ENCODE data around the gene RNF214.

The RNF214 gene

GRCh38 chr11:117328375-117329010, 96.0 kb downstream of the RNF214 start:
- Histone ChIP-seq H3K27me3 (replicated peaks) (no peaks in the 10 kb centered on the region), H3K36me3 (replicated peaks) (no peaks in the 10 kb centered on the region), H3K4me3 (ENCODE audit: low read depth, low read length) (peak overlapping the region; percentile 85), H3K27ac (peak overlapping the region; percentile 79)
- TF ChIP-seq CTCF (IDR thresholded peaks at IDR 0.05; ENCODE audit: low read depth, low read length, missing control alignments) = no peak
- DNase-seq = peak; percentile 36
- in situ Hi-C loops (cut with HindIII; ENCODE audit: low pct_ligation_motif_present, low sequenced_read_pairs) = no loop called here

- H3K27me3 ChIP-seq (replicated peaks) = no peaks in the 10 kb centered on the region
- H3K36me3 ChIP-seq (replicated peaks) = no peaks in the 10 kb centered on the region
- TF ChIP-seq CTCF (IDR thresholded peaks at IDR 0.05; ENCODE audit: low read depth, low read length, missing control alignments) = no peak
- H3K27ac ChIP-seq = no peak overlapping the region
- no peak overlapping the region for H3K4me3 ChIP-seq (ENCODE audit: low read depth, low read length)
- in situ Hi-C loops (cut with HindIII; ENCODE audit: low pct_ligation_motif_present, low sequenced_read_pairs) = no loop called here
- DNase-seq = no peak
Observed at GRCh38 chr11:117332843-117333242, 100.4 kb downstream of the RNF214 start.

DNA sequence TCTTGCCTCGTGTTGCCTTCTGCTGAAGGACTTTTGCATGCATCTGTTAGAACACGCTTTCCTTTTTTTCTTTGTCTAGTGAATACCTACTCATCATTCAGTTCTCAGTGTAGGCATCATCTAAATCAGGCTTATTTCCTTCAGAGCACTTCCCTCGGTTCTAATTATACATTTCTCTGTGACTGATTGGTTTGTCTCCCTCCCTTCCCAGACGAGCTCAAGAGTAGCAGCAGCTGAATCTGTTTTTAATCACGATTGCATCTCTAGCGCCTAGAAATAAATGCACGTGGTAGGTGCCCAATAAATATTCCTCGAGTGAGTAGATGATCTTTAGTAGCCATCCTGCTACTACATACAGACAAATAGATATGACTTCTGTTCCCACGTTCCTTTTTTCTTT, 101.4 kb downstream of the RNF214 start:
- H3K4me3 ChIP-seq (ENCODE audit: low read depth, low read length) = no peak overlapping the region
- no peaks in the 10 kb centered on the region for H3K27me3 ChIP-seq (replicated peaks)
- no peak for TF ChIP-seq CTCF (IDR thresholded peaks at IDR 0.05; ENCODE audit: low read depth, low read length, missing control alignments)
- DNase-seq = no peak
- in situ Hi-C loops (cut with HindIII; ENCODE audit: low pct_ligation_motif_present, low sequenced_read_pairs) = no loop called here
- peaks cover under 1% of the 10 kb centered on the region for H3K36me3 ChIP-seq (replicated peaks)
- H3K27ac ChIP-seq = no peak overlapping the region

- H3K27me3 ChIP-seq (replicated peaks) = no peaks in the 10 kb centered on the region
- no peak for DNase-seq
- no peak overlapping the region for H3K4me3 ChIP-seq (ENCODE audit: low read depth, low read length)
- peaks cover 3% of the 10 kb centered on the region for H3K36me3 ChIP-seq (replicated peaks)
- no peak for TF ChIP-seq CTCF (IDR thresholded peaks at IDR 0.05; ENCODE audit: low read depth, low read length, missing control alignments)
- no peak overlapping the region for H3K27ac ChIP-seq
- in situ Hi-C loops (cut with HindIII; ENCODE audit: low pct_ligation_motif_present, low sequenced_read_pairs) = no loop called here
Observed at GRCh38 chr11:117334896-117335295, 102.4 kb downstream of the RNF214 start.

- Histone ChIP-seq H3K36me3 (replicated peaks) (peaks cover 6% of the 10 kb centered on the region), H3K4me3 (ENCODE audit: low read depth, low read length) (no peak overlapping the region), H3K27me3 (replicated peaks) (no peaks in the 10 kb centered on the region), H3K27ac (no peak overlapping the region)
- in situ Hi-C loops (cut with HindIII; ENCODE audit: low pct_ligation_motif_present, low sequenced_read_pairs) = no loop called here
- TF ChIP-seq CTCF (IDR thresholded peaks at IDR 0.05; ENCODE audit: low read depth, low read length, missing control alignments) = no peak
- no peak for DNase-seq
Observed at GRCh38 chr11:117335399-117335798, 102.9 kb downstream of the RNF214 start.

All from brain microvascular endothelial cell (primary cell).